DMS79 (cell line): ENCODE measurements around the gene DPEP3.
"Not testable (repeated sequence)": the region's sequence is repeated elsewhere in the genome, so short reads cannot be mapped to it uniquely, and the experiment has no call there.

Experiments
- DNase-seq: peaks from one replicate; lab custom pipeline; 2025; lab: John Stamatoyannopoulos, UW

Gene DPEP3

DNA sequence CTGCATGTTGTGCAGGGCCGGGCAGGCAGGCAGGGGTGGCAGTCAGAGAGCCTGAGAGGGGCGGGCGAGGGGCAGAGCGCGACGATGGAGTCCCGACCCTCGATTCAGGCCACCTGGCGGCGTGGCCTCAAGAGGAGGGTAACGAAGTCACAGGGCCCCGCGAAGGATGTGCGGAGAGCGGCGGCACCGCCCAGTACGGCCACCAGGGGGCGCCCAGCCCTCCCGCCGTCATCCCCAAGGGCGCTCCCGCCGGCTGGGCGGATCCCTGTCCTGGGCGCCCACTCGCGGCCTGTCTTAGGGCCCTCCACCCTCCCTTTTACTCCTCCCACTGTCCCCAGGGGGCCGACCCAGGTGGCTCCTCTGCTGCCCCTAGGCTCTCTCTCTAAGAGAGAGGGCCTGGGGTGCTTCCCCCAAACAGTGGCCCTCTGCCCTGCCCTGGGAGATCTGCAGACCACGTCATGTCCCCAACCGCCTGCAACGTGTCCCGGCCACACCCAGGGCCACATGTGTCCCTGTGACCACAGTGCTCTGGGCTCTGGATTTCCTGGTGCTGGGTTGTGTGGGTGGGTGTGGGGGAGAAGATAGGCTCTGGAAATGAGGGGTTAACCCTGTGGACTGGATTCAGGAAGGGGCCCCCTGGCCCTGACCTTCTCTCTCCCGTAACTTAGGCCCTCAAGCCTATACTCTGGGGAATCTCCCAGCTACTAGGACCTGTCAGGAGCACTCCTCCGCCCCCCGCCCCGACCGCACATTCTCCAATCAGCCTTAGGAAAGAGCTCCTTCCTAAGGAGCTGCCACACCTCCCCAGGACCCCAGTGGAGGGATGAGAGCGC lies 13.1 kb upstream of the DPEP3 start:
- DNase-seq, result no peak

DNA sequence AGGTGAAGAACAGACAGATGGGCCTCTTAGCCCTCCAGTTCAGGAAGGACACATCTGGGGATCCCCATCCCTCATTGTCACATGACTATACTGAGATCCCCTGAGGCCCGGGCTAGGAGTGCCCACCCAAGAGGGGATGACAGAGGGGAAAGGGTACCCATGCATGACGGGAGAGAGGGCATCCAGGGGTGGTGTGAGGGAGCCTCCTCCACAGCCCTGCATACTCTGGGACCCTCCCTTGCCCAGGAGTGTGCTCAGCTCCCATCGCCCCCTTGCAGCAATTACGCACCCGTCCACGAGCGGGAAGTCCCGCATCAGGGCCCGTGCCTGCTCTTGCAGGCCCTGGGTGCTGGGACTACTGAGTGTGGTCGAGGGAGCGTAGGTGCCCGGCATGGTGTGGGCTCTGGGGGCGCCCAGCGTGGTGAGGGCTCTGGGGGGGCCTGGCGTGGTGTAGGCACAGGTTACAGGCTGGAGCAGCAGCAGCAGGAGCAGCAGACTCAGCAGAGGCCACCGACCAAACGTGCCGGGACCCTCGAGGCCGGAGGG lies 12.4 kb upstream of the DPEP3 start:
- DNase-seq, result no peak

DNA sequence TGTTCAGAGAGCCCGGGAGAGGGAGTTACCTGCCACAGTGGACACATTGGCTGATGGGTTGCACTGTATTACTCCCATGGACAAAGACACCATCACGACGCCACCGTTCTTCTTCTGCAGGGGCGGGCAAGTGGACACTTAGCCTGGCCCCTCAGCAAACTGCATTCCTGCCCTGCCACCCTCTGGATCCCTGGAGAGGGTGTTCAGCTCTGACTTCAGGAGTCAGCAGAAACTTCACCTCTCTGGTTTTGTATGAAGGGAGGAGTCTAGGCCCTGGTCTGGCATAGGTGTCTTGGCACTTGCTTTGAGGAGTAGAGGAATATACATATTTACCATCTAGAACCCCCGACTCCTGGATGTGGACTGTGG lies 9.7 kb upstream of the DPEP3 start:
- no peak for DNase-seq

DNA sequence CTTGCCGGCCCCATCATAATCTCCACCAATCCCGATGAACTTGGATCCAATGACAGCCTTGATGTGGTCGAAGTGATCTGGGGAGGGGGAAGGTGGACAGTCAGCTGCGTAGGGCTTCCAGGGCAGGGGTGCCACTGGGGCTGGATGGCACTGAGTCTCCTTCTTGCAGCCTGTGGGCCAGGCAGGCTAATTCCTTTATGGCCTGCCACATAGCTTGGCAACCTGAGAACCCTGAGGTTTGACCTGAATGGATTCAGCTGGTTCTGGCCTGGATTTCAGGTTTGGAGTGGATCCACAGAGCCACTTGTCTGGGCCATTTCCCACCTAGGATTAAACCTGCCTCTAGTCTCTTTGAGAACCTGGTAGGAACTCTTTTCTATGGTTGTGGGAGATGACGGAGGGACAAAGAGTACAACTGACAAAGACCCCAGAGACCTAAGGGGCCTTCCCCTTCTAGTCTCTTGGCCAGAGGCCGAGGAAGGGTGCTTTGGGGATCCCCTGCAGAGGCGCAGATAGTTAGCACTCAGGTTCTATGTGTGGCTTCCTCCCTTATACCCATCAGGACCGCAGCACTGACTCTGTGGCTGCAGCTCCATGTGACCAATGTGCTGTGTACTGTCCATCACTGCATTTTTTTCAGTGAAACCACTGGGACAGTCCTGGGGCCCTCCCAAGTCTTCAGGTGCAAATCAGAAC lies 9.2 kb upstream of the DPEP3 start:
- no peak for DNase-seq

DNA sequence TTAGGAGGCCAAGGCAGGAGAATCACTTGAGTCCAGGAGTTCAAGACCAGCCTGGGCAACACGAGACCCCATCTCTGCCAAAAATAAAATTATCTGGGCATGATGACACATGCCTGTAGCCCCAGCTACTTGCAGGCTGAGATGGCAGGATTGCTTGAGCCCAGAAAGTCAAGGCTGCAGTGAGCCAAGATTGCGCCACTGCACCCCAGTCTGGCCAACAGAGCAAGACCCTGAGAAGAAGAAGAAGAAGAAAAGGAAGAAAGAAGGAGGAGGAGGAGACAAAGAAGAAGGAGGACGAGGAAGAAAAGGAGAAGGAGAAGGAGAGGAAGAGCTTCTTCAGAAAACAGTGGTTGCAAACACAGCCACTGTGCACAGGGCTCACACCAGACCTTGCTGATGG lies 8.4 kb upstream of the DPEP3 start:
- no peak for DNase-seq

DNA sequence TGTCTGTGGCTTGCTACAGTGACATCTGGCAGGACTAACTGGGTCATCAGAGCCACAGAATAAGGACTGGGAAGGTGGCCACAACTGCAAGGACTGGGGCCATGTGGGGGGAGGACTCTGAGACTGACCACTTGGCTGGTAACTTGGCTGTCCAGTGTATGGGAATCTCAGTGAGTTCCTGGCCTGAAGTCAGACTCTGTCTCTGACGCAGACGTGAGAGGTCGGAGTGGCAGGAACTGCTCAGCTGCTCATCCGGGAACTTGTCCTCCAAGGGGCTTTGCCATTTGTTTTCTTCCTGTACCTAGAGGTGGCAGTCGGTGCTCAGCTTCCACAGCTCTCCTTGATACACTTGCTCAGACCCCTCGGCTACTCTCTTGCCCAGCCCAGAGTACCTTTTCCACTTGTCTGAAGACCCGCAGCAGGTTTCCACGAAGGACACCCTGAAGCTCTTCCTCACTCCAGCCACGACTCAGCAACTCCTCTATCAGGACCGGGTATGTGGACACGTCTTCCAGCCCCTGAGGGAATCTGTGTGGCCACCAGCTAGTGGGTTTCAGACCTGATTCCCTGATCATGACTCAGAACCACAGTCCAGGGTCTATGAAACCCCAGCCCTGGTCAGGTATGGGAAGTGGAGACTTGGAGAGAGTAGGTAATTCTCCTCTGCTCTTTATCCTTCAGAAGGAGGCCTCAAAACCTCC lies 7.3 kb upstream of the DPEP3 start:
- no peak for DNase-seq

DNA sequence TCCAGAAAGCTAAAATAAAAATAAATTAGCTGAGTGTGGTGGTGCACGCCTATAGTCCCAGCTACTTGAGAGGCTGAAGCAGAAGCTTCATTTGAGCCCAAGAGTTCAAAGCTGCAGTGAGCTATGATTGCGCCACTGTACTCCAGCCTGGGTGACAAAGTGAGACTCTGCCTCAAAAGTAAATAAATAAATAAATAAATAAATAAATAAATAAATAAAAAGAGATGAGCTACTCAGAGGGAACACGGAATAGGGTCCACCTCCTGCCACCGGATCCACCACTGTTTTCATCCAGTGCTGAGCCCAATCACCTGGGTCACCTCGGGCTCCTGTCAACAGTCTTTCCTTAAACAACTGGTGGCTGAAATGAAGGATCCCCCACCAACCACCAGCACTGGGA lies 6.7 kb upstream of the DPEP3 start:
- no peak for DNase-seq

DNA sequence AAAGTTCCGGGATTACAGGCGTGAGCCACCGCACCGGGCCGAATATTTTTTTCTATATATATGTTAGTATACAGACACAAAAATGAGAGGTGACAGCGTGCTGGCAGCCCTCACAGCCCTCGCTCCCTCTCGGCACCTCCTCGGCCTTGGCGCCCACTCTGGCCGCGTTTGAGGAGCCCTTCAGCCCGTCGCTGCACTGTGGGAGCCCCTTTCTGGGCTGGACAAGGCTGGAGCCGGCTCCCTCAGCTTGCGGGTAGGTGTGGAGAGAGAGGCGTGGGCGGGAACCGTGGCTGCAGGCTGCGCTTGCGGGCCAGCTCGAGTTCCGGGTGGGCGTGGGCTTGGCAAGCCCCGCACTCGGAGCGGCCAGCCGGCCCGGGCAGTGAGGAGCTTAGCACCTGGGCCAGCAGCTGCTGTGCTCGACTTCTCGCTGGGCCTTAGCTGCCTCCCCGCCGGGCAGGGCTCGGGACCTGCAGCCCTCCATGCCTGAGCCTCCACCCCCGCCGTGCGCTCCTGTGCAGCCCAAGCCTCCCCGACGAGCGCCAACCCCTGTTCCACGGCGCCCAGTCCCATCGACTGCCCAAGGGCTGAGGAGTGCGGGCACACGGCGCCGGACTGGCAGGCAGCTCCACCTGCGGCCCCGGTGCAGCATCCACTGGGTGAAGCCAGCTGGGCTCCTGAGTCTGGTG lies 1.9 kb upstream of the DPEP3 start:
- DNase-seq, result no peak

DNA sequence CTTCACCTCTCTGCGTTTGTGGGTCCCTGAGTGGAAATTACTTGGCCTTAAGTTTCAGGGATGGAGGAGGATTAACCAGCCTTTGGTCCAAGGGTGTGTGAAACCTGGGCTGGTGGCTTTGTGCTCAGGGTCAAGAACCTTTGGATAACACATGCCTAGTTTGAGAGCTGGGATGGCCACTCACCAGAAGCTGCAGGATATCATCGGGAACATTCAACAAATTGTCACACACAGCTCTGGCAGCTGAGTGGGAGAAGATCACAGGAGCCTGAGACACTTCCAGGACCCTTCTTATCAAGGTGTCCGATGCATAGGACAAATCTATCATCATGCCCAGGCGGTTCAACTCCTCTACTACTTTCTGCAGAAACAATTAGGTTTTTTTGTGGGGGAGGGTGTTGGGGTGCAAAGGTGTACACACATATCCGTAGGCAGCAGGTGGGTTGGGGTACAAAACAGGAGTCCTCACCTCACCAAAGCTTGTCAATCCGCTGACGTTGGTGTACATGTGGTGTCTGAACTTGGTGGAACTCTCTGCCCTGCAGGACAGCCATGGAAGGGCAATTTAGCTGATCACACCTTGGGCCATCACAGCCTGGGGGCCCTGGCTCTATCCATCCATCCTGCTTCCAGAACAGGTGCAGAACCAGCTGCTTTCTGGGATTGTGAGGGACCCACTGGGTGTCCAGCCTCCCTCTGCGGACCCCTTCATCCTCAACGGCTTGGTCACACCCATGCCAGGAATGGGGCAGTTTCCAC lies 2.7 kb downstream of the DPEP3 start:
- no peak for DNase-seq

DNA sequence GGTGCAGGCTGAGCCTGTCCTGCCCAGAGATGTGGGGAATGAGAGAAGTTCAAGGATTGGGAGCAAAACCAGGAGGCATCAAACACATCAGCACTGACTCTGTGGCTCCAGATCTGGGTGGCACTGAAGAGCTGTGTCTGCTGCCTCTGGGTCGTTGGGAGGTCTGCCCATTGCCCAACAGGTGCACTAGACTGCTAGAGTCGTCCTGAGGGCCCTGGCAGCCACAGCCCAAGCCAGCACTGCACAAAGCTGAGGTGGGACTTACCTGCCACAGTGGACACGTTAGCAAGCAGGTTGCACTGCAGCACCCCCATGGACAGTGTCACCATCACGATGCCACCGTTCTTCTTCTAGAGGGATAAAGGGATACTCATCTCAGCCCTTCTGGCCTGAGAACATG lies 3.3 kb downstream of the DPEP3 start:
- DNase-seq, result no peak

DNA sequence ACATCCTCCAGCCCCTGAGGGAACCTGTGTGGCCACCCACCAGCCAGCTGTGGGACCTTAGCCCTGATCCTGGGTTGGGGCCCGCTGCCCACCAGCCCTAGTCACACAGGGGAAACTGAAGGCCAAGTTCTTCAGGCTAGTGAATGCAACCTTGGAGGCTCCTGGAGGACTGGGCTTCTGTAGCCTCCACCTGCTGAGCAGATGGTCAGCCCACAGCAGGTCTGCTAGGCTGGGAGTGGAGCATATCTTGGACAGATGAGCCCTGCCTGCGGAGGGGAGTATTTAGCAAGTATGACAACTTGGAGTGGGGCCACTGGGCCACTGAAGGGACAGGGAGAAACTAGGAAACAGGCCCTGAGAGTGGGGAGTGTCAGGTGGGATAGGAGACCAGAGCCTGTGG lies 4.1 kb downstream of the DPEP3 start:
- DNase-seq, result no peak

DNA sequence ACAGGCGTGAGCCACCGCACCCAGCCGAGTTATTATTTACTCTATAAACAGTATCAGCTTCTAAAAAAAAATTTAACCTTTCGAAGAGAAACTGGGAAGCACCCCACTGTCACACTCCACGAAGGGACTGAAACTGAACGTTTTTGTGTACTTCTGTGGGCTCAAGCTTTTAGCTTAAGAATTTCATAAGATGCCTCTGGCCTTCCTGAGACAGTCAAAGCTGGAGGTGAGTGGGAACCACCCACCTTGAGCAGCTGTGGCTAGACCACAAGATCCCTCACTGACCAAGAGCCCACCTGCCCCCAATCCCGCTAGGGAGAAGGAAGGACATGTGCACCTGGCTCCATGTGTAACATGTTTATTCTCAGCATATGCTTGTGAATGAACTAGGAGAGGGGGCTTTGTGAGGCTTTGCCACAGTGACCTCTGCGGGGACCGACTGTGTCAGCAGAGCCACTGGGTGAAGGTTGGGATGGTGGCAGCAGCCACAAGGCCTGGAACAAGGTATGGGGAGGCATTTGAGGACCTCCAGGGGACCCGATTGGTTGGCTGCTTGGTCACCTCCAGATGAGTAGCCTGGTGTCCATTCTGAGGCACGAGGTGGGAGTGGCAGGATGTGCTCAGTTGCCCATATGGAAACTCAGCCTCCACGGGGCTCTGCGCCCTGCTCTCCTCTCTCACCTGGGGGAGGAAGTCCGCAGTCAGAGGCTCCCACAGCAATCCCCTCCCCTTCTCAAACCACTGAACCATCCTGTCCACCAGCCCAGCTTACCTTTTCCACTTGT lies 4.8 kb downstream of the DPEP3 start:
- no peak for DNase-seq

DNA sequence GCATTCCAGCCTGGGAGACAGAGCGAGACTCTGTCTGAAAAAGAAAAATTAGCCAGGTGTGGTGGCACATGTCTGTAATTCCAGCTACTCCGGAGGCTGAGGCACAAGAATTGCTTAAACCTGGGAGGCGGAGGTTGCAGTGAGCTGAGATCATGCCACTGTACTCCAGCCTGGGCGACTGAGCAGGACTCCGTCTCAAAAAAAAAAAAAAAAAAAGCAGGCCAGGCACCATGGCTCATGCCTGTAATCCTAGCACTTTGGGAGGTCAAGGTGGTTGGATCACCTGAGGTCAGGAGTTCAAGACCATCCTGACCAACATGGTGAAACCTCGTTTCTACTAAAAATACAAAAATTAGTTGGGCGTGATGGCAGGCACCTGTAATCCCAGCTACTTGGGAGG lies 8.0 kb downstream of the DPEP3 start:
- not testable (repeated sequence) for DNase-seq

DNA sequence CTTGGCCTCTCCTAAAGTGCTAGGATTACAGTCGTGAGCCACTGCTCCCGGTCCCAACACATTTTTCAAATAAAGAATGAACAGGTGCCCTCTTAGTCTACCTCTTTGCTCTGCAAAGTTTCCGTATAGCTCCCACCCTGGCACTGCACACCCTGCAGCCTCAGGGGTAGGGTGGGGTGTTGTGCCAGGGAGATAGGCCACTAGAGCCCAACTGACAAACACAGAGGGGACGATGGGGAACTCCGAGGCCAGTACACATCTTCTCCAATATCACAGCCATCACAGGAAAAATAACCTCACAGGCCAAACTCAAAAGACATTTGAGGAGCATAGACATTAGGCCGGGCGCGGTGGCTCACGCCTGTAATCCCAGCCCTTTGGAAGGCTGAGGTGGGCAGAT lies 9.2 kb downstream of the DPEP3 start:
- DNase-seq, result no peak

DNA sequence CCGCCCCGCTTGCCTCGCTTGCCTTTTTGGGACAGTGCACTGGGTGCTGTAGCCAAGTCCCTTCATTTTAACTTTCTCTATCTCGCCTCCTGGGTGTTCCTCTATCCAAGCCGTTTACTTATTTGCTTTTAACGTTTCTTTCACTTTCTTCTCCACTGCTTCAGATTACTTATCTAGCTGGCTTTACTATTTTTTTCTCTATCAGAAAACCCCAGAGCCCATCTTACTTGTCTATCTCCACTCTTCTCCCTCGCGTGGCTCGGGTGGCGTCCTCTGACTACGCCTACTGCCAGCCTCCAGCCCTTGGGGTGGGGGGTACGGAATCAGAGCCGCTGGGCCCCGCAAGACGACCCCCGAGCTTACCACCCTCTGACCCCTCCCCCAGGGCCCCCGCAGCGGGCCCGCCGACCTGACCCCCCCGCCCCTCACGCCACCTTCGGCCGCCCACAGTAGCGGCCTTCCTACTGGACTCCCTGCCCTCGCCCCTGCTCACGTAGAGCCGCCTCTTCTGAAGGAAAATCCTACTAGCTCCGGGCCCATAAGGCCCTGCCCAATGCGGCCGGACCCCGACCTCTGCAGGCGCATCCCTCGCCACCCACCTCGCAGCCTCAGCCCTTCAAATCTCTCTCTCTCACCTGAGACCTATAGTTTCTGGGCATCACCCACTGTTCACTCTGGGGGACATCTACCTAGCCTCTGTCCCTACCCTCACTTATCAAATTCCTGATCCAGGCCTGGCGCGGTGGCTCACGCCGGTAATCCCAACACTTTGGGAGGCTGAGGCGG lies 10.9 kb downstream of the DPEP3 start:
- no peak for DNase-seq

DNA sequence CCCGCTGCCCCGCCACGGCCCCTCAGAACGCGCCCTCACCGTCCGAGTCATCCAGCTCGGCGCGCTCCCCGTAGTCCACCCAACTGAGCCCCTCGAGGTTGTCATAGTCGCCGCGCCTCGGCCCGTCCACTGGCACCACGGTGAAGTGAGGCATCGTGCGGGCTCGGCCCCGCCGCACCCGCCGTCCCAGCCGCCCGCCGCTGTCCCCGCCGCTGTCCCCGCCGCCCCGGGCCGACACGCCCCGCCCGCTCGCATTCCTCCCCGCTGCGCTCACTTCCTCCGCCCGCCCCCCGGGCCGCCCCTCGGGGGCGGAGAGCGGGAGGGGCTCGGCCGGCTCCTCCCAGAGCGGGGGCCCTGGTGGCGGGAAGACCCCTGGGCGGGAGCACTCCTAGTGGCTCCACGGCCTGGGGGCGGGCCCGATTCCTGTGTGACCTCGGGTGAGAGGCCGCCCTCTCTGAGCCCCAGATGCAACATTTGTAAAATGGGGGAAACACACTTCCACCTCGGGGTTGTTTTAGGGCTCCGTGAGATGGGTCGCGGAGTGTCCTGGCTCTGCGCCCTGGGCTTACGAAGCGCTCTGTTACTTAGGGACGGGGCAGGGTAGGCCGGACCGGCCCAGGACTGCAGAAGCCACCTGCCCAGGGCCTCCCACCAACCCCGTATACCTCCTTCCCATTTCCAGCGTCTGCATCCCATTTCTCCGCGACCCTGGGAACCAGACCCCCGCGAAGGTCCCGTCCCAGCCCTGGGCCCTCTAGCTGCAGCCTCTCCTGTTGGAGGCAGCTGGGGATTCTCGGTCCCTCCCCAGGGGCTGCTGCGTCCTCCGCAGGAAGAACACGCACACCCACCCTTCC lies 11.7 kb downstream of the DPEP3 start, which contains the start of gene SLC12A4:
Gene SLC12A4, minus strand, starts transcription at position 238 of the 854 bp plus-strand sequence. Its CDS starts 84 bp downstream, at position 154.
- no peak for DNase-seq

DNA sequence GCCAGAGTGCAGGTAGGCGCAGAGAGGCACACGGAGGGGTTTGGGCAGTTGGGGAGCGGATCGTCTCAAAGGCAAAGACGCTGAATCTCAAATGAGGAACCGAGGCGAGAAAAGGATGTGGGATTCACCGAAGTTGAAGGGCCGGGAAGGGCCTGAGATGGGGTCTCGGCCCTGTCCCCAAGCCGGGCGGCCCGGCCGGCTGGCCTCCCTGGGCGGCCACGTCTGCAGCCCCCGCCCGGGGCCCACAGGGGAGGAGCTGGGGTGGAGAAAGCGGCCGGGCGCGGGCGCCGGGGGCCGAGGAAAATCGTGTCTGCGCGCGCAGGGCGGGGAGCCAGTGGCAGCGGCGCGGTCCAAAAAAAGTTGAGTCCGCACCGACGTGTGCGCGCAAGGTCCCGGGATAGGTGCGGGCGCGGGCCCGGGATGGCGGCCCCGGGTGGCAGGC lies 12.3 kb downstream of the DPEP3 start:
- DNase-seq, result no peak

DNA sequence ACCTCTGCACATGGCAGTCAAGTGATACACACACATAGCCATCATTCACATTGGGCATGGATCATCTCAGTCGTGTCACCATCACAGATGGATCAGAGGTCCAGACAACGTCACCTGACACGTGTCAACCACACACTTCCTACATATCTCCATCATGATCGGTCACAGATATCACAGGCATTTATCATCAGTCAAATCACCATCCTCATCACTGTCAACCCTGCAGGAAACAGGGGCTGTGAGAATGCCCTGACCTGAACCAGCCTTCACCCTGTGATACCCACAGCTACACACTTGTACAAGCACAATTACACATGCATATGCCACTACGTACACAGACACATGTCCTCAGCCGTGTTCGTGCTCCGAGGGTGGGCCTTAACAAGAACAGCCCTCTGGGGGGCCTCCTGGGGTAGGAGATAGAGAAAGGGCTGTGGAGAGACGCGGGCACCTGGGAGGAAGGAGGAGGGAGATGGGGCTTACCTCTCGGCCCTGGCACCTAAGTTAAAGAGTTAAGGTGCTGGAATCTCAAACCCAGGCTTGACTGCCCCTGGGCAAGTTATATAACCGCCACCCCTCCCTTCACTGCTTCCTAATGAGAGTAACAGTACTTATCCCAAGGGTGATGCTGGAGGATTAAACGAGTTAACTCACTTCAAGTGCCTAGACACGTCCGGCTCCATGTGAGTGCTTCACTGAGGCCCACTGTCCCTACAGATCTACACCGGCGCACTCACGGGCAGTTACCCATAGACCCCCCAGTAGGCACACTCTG lies 12.9 kb downstream of the DPEP3 start:
- DNase-seq, result no peak
